Skin epidermis (tissue), 12 donors: ENCODE results near the gene STK38.
A peak's percentile ranks its signal among the peaks of the same experiment; 100 is the strongest.
"Not testable (repeated sequence)": the region's sequence is repeated elsewhere in the genome, so short reads cannot be mapped to it uniquely, and the experiment has no call there.

Source experiments
- H3K27ac ChIP-seq, 21 experiments: fragments of 200-600 bp; sonication (generic) in 11 of 21; one replicate each; pipeline ENCODE4 v1.5.0; 2020; ENCODE audit warnings: mild to moderate bottlenecking in 3 of 21, inconsistent platforms in 2 of 21, moderate library complexity in 2 of 21
- H3K4me3 ChIP-seq, 7 experiments: fragments of 200-600 bp; sonication (generic) in 2 of 7; one replicate each; pipeline ENCODE4 v1.5.0; 2020; ENCODE audit warnings: inconsistent platforms in 2 of 7, mild to moderate bottlenecking in 2 of 7, moderate library complexity in 1 of 7

Gene STK38

GRCh38 chr6:36455486-36456027, 91.7 kb downstream of the STK38 start:
- H3K27ac ChIP-seq = peak overlapping the region in 1 of 21 experiments; percentile 17
- H3K4me3 ChIP-seq = no peak overlapping the region

DNA sequence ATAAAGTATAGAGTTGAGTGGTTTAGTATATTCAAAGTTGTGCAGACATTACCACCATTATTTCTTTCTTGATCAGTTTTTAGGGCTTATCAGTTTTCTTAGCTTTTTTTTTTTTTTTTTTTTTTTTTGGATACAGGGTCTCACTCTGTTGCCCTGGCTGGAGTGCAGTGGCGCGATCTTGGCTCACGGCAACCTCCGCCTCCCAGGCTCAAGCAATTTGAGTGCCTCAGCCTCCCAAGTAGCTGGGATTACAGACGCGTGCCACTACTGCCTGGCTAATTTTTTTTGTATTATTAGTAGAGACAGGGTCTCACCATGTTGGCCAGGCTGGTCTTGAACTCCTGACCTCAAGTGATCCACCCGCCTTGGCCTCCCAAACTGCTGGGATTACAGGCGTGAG, 94.4 kb downstream of the STK38 start:
- H3K4me3 ChIP-seq, H3K27ac ChIP-seq: not testable (repeated sequence)

- not testable (repeated sequence) for H3K4me3 ChIP-seq, H3K27ac ChIP-seq
Observed at GRCh38 chr6:36449173-36449572, 98.1 kb downstream of the STK38 start.

GRCh38 chr6:36445621-36446020, 101.7 kb downstream of the STK38 start:
- Histone ChIP-seq H3K4me3 (no peak overlapping the region), H3K27ac (peak overlapping the region in 3 of 21 experiments; percentile 20 to 99 (median 97))

DNA sequence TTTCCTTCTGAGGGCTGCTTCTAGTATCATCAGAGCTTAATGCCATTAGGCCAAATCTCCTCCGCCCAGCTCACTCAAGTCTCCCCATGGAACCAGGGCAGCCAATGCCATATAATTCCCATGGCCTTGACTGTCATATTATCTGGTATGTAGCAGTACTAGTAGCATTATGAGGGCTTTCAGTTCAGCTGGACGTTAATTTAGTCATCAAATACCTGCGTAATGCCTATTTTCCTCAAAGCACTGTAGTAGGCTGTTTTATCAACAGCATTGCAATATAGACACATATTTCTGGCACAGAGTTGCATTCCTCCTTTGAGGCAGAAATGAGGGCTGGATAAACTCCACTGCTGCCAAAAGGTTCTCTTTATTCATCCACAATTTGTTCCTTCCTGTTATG, 102.8 kb downstream of the STK38 start:
- Histone ChIP-seq H3K4me3 (peak overlapping the region in 5 of 7 experiments; percentile 89 to 96 (median 91)), H3K27ac (peak overlapping the region in 14 of 21 experiments; percentile 3 to 99 (median 98))
